Fibroblast of lung (primary cell): ENCODE measurements around the gene NDRG3. TPM values are rescaled to one million over a fixed set of nuclear protein-coding genes. Genes with fewer than 3 reads are reported as not detected.
A peak's percentile ranks its signal among the peaks of the same experiment; 100 is the strongest.

Experiments used
- DNase-seq, 2 donors: peaks; one replicate each; pipeline versions ENCODE4 v3.0.0 to v3.0.0-alpha.2; 2010; ENCODE audit warnings: low read depth in 2 of 2
- H2AFZ ChIP-seq: 2 replicates; pipeline ENCODE4 v1.5.1; 2012; ENCODE audit warnings: low read length, control low read depth, inconsistent platforms
- H3K27ac ChIP-seq: 2 replicates; pipeline ENCODE4 v1.5.1; 2011; ENCODE audit warnings: low read length, control low read depth; ENCODE audit not compliant: insufficient read depth
- H3K27me3 ChIP-seq: 2 replicates; pipeline ENCODE4 v1.5.1; 2011; ENCODE audit warnings: mild to moderate bottlenecking, low read length; ENCODE audit not compliant: control insufficient read depth, insufficient read depth
- H3K36me3 ChIP-seq: 2 replicates; pipeline ENCODE4 v1.5.1; 2011; ENCODE audit warnings: low read length; ENCODE audit not compliant: control insufficient read depth, insufficient read depth
- H3K4me1 ChIP-seq: 2 replicates; pipeline ENCODE4 v1.5.1; 2011; ENCODE audit warnings: low read length; ENCODE audit not compliant: control insufficient read depth, insufficient read depth; ENCODE audit errors: extremely low read depth
- H3K4me2 ChIP-seq: 2 replicates; pipeline ENCODE4 v1.5.1; 2011; ENCODE audit warnings: low read length, control low read depth; ENCODE audit not compliant: insufficient read depth; ENCODE audit errors: extremely low read depth
- H3K4me3 ChIP-seq, 4 experiments: fragments of 200-600 bp in 1 of 4; sonication (generic) in 1 of 4; replicated peaks in 1 of 4; 2 replicates each; pipeline ENCODE4 v1.5.1; 2011 to 2016; ENCODE audit warnings: low read length in 4 of 4, low read depth in 3 of 4, mild to moderate bottlenecking in 3 of 4, control low read depth in 2 of 4, inconsistent platforms in 1 of 4, mixed read lengths in 1 of 4; ENCODE audit not compliant: insufficient read depth in 1 of 4; ENCODE audit errors: control extremely low read depth in 1 of 4
- H3K79me2 ChIP-seq: 2 replicates; pipeline ENCODE4 v1.5.1; 2012; ENCODE audit warnings: mild to moderate bottlenecking, low read length, inconsistent platforms; ENCODE audit not compliant: control insufficient read depth, insufficient read depth
- H3K9ac ChIP-seq: 2 replicates; pipeline ENCODE4 v1.5.1; 2011; ENCODE audit warnings: mild to moderate bottlenecking, low read length, control low read depth; ENCODE audit not compliant: insufficient read depth
- H3K9me3 ChIP-seq: 2 replicates; pipeline ENCODE4 v1.5.1; 2012; ENCODE audit warnings: low read depth, low read length; ENCODE audit not compliant: control insufficient read depth, insufficient read depth
- H4K20me1 ChIP-seq: 2 replicates; pipeline ENCODE4 v1.5.1; 2011; ENCODE audit warnings: low read length; ENCODE audit not compliant: control insufficient read depth, insufficient read depth; ENCODE audit errors: extremely low read depth
- EZH2 ChIP-seq: IDR thresholded peaks from 2 replicates; pipeline ENCODE4 v1.5.1; 2012; ENCODE audit warnings: low read length, control low read depth, mild to moderate bottlenecking; ENCODE audit errors: missing control alignments
- polyA plus RNA-seq, 2 donors: library from polyadenylated mRNA; depleted of rRNA in 1 of 2; stranded (reverse) in 1 of 2; unstranded in 1 of 2; fragments of >200 nt; gene quantifications; 2 replicates each; pipeline ENCODE4 v1.2.1, GENCODE V29; 2011 to 2012; ENCODE audit warnings: missing spikeins in 1 of 2
- total RNA-seq: library from RNA; depleted of rRNA; stranded (reverse); fragments of >200 nt; gene quantifications from 2 replicates; pipeline ENCODE4 v1.2.1, GENCODE V29; 2014
- TF ChIP-seq, protein P1 (sequence below), 2 donors: IDR thresholded peaks in 1 of 2; conservative IDR thresholded peaks in 1 of 2; 1 replicate in 1 of 2; 2 replicates in 1 of 2; pipeline ENCODE4 v1.5.1; 2011 to 2012; ENCODE audit warnings: low read length in 2 of 2, control low read depth in 1 of 2, inconsistent platforms in 1 of 2, low read depth in 1 of 2, mild to moderate bottlenecking in 1 of 2

NDRG3 gene
- total and polyA plus RNA-seq, 2 donors (not counting 1 experiment from before 2014, with no cell fraction given) = 37.8 TPM

- no peak for TF ChIP-seq EZH2
- TF ChIP-seq, protein P1, sequence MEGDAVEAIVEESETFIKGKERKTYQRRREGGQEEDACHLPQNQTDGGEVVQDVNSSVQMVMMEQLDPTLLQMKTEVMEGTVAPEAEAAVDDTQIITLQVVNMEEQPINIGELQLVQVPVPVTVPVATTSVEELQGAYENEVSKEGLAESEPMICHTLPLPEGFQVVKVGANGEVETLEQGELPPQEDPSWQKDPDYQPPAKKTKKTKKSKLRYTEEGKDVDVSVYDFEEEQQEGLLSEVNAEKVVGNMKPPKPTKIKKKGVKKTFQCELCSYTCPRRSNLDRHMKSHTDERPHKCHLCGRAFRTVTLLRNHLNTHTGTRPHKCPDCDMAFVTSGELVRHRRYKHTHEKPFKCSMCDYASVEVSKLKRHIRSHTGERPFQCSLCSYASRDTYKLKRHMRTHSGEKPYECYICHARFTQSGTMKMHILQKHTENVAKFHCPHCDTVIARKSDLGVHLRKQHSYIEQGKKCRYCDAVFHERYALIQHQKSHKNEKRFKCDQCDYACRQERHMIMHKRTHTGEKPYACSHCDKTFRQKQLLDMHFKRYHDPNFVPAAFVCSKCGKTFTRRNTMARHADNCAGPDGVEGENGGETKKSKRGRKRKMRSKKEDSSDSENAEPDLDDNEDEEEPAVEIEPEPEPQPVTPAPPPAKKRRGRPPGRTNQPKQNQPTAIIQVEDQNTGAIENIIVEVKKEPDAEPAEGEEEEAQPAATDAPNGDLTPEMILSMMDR (conservative IDR thresholded peaks at IDR 0.05 in 1 of 2, IDR thresholded peaks at IDR 0.05 in 1 of 2; ENCODE audit: low read depth in 1 of 2, low read length in 2 of 2) = no peak
- no peak overlapping the region for H3K4me2 ChIP-seq
- DNase-seq = no peak
- no peaks in the 10 kb centered on the region for H3K4me1 ChIP-seq
- no peaks in the 10 kb centered on the region for H3K9me3 ChIP-seq
- H3K79me2 ChIP-seq = no peaks in the 10 kb centered on the region
- no peak overlapping the region for H3K27ac ChIP-seq
- no peak overlapping the region for H2AFZ ChIP-seq
- no peak overlapping the region for H3K4me3 ChIP-seq
- no peaks in the 10 kb centered on the region for H3K27me3 ChIP-seq
- H3K36me3 ChIP-seq = no peaks in the 10 kb centered on the region
- H3K9ac ChIP-seq = no peak overlapping the region
- no peaks in the 10 kb centered on the region for H4K20me1 ChIP-seq
These were observed 13.4 kb downstream of the NDRG3 start for GRCh38 chr20:36732456-36732855.

DNA sequence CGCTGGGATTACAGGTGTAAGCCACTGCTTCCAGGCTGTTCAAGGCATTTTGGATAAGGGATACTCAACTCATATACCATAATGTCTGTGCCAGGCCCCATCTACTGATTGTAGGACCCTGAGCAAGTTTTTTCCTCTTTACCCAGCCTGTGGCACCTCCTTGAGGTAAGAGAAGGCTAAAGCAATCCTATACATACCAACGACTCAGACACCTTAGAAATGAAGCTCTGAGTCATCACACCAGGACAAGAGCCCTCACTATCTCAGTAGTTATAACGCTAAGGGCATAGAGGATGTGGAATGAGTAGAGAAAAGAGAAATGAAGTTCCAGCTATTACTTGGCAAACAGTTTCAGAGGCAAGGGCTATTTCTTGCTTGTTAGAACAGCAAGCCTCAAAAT is 16.9 kb downstream of the NDRG3 start:
- Histone ChIP-seq H2AFZ (no peak overlapping the region), H3K27me3 (no peaks in the 10 kb centered on the region), H3K4me1 (no peaks in the 10 kb centered on the region), H3K36me3 (no peaks in the 10 kb centered on the region), H3K79me2 (no peaks in the 10 kb centered on the region), H3K9ac (no peak overlapping the region), H3K4me3 (no peak overlapping the region), H3K9me3 (no peaks in the 10 kb centered on the region), H3K27ac (no peak overlapping the region), H3K4me2 (no peak overlapping the region), H4K20me1 (no peaks in the 10 kb centered on the region)
- TF ChIP-seq, protein P1 (conservative IDR thresholded peaks at IDR 0.05 in 1 of 2, IDR thresholded peaks at IDR 0.05 in 1 of 2; ENCODE audit: low read depth in 1 of 2, low read length in 2 of 2) = no peak
- no peak for TF ChIP-seq EZH2
- DNase-seq = peak in 1 of 2 donors; percentile 48

DNA sequence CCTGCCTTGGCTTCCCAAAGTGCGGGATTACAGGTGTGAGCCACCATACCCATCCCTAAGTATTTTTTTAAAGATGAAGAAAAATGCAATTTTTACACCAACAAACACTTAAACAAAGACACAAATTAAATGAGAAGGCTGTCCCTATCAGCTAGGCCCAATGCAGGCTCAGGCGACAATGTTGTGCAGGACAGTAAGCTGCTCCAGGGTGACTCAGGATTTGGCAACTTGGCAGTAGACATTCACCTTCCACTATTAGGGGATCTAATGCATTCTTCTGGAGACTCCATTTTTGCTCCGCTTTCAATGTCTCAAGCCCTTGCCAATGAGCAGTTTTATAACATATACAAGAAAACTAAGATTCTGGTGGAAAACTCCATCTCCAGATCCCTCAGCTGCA is 19.7 kb downstream of the NDRG3 start:
- Histone ChIP-seq H3K4me2 (no peak overlapping the region), H3K27me3 (no peaks in the 10 kb centered on the region), H2AFZ (no peak overlapping the region), H3K79me2 (no peaks in the 10 kb centered on the region), H4K20me1 (no peaks in the 10 kb centered on the region), H3K4me1 (no peaks in the 10 kb centered on the region), H3K9me3 (no peaks in the 10 kb centered on the region), H3K27ac (no peak overlapping the region), H3K36me3 (no peaks in the 10 kb centered on the region), H3K4me3 (no peak overlapping the region), H3K9ac (no peak overlapping the region)
- peak in 1 of 2 donors; percentile 25 for DNase-seq
- TF ChIP-seq EZH2 = no peak
- TF ChIP-seq, protein P1 (conservative IDR thresholded peaks at IDR 0.05 in 1 of 2, IDR thresholded peaks at IDR 0.05 in 1 of 2; ENCODE audit: low read depth in 1 of 2, low read length in 2 of 2) = no peak
